ENCODE data around the gene GMPR2.

GMPR2 gene

GRCh38 chr14:24260780-24261157 is 28.0 kb downstream of the GMPR2 start:
- no peak for DNase-seq (ENCODE audit: low spot score)
- TF ChIP-seq CTCF (IDR thresholded peaks at IDR 0.05) = no peak
- Histone ChIP-seq H3K27ac (no peak overlapping the region), H3K4me3 (no peak overlapping the region)

- no peak for DNase-seq (ENCODE audit: low spot score)
- TF ChIP-seq CTCF (IDR thresholded peaks at IDR 0.05) = no peak
- Histone ChIP-seq H3K4me3 (no peak overlapping the region), H3K27ac (no peak overlapping the region)
Measured at GRCh38 chr14:24261256-24261968, 28.7 kb downstream of the GMPR2 start.

GRCh38 chr14:24261969-24262327 is 29.2 kb downstream of the GMPR2 start:
- no peak overlapping the region for H3K4me3 ChIP-seq
- DNase-seq (ENCODE audit: low spot score) = no peak
- H3K27ac ChIP-seq = no peak overlapping the region
- no peak for TF ChIP-seq CTCF (IDR thresholded peaks at IDR 0.05)

- no peak for TF ChIP-seq CTCF (IDR thresholded peaks at IDR 0.05)
- Histone ChIP-seq H3K4me3 (no peak within 1 kb of the TSS), H3K27ac (no peak within 1 kb of the TSS)
- DNase-seq (ENCODE audit: low spot score) = no peak
Measured at GRCh38 chr14:24262821-24263733, 30.3 kb downstream of the GMPR2 start, which contains the start of gene TGM1. TGM1 (minus strand) TSS chr14:24263177; CDS start chr14:24262352, 825 bp downstream.

- Histone ChIP-seq H3K4me3 (no peak overlapping the region), H3K27ac (no peak overlapping the region)
- no peak for DNase-seq (ENCODE audit: low spot score)
- no peak for TF ChIP-seq CTCF (IDR thresholded peaks at IDR 0.05)
Measured at GRCh38 chr14:24263848-24264247, 31.1 kb downstream of the GMPR2 start.

- Histone ChIP-seq H3K4me3 (no peak overlapping the region), H3K27ac (no peak overlapping the region)
- TF ChIP-seq CTCF (IDR thresholded peaks at IDR 0.05) = no peak
- no peak for DNase-seq (ENCODE audit: low spot score)
Measured at GRCh38 chr14:24264298-24264697, 31.6 kb downstream of the GMPR2 start.
